Prostate gland (tissue), 2 donors: Measurements from ENCODE around the gene SMAD1.

ENCODE experiments used
- CTCF ChIP-seq, 4 experiments: fragments of 200-600 bp in 2 of 4; fragments of 450-650 bp in 2 of 4; sonication (generic) in 2 of 4; IDR thresholded peaks; 1 replicate in 3 of 4; 2 replicates in 1 of 4; pipeline ENCODE4 v1.5.1; 2016 to 2019; ENCODE audit warnings: antibody characterized with exemption in 4 of 4, mild to moderate bottlenecking in 2 of 4, moderate library complexity in 2 of 4
- POLR2A ChIP-seq: fragments of 450-650 bp; IDR thresholded peaks from one replicate; pipeline ENCODE4 v1.6.1; 2016; ENCODE audit warnings: antibody characterized with exemption, mild to moderate bottlenecking

GRCh38 chr4:145539671-145540070 lies 58.0 kb downstream of the SMAD1 start:
- TF ChIP-seq CTCF (IDR thresholded peaks at IDR 0.05): no peak
- no peak for TF ChIP-seq POLR2A
